ENCODE data around the gene MAP2K5.

The MAP2K5 gene

DNA sequence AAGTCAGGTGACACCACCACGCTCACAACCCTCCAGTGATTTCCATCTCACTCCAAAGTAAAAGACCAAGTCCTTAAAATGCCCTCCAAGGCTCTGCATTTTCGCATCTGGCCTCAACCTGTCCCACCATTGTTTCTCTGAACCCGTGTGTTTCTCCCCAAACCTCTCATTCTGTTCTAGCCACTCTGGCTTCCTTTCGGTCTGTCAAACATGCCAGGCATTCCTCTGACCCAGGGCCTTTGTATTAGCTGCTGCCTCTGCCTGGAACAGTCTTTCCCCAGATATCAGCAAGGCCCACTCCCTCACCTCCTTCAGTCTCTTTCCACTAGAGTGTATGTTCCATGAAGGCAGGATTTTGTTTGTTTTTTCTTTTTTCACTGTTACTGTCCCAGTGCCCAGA, 16.0 kb downstream of the MAP2K5 start:
- H3K4me1 ChIP-seq (ENCODE audit: control insufficient read depth, insufficient read depth, low read length, poor library complexity, severe bottlenecking) = no peaks in the 10 kb centered on the region
- H3K36me3 ChIP-seq (ENCODE audit: control insufficient read depth, insufficient read depth, low read length) = peaks cover 10% of the 10 kb centered on the region
- H3K4me3 ChIP-seq (ENCODE audit: insufficient read depth, low read depth, low read length, poor library complexity, severe bottlenecking) = no peak overlapping the region
- no peaks in the 10 kb centered on the region for H3K27me3 ChIP-seq (replicated peaks; ENCODE audit: control insufficient read depth, insufficient read depth, low read length, poor library complexity, severe bottlenecking)
- DNase-seq = no peak
- H3K27ac ChIP-seq (ENCODE audit: insufficient read depth, low read length, poor library complexity, severe bottlenecking) = no peak overlapping the region
- H3K9me3 ChIP-seq (ENCODE audit: control insufficient read depth, low read length) = no peaks in the 10 kb centered on the region

DNA sequence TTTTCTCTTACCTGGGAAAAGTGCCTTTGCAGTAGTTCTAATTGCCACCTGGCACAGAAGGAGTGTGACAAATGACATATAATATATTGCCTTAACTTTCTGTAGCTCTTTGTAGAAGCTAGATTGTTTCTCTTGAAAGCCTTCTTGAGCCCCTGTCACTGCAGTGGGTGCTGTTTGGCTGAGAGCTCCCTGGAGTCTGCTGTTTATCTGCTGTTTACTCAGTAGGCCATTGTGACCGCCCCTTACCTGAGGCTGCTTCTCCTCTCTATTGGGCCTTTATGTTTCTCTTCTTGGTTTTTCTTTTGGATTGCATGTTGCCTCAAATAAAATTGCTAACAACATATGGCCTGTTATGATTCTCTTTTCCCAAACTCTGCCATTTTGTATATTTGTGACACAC, 16.7 kb downstream of the MAP2K5 start:
- Histone ChIP-seq H3K9me3 (ENCODE audit: control insufficient read depth, low read length) (no peaks in the 10 kb centered on the region), H3K4me3 (ENCODE audit: insufficient read depth, low read depth, low read length, poor library complexity, severe bottlenecking) (no peak overlapping the region), H3K36me3 (ENCODE audit: control insufficient read depth, insufficient read depth, low read length) (peaks cover 10% of the 10 kb centered on the region), H3K4me1 (ENCODE audit: control insufficient read depth, insufficient read depth, low read length, poor library complexity, severe bottlenecking) (no peaks in the 10 kb centered on the region), H3K27me3 (replicated peaks; ENCODE audit: control insufficient read depth, insufficient read depth, low read length, poor library complexity, severe bottlenecking) (no peaks in the 10 kb centered on the region), H3K27ac (ENCODE audit: insufficient read depth, low read length, poor library complexity, severe bottlenecking) (no peak overlapping the region)
- no peak for DNase-seq

DNA sequence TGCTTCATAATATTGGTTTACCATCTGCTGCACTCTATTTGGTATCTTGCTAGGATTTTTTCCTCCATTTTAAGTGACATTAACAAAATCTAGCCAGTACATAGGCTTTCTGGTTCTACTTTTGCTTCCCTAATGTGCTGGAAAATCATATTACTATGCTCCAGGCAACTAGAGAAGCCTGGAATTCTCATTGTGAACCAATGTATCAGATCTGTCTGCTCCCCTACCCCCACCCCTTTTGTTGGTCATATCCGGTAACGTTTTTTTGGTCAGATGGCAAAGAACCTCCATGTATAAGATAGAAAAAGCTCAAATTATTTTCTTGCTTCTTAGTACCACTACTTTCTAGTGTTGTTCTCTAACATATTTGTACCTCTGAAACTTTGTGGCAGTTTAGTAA, 17.1 kb downstream of the MAP2K5 start:
- H3K4me1 ChIP-seq (ENCODE audit: control insufficient read depth, insufficient read depth, low read length, poor library complexity, severe bottlenecking) = no peaks in the 10 kb centered on the region
- H3K9me3 ChIP-seq (ENCODE audit: control insufficient read depth, low read length) = no peaks in the 10 kb centered on the region
- peaks cover 10% of the 10 kb centered on the region for H3K36me3 ChIP-seq (ENCODE audit: control insufficient read depth, insufficient read depth, low read length)
- H3K4me3 ChIP-seq (ENCODE audit: insufficient read depth, low read depth, low read length, poor library complexity, severe bottlenecking) = no peak overlapping the region
- no peak for DNase-seq
- H3K27me3 ChIP-seq (replicated peaks; ENCODE audit: control insufficient read depth, insufficient read depth, low read length, poor library complexity, severe bottlenecking) = no peaks in the 10 kb centered on the region
- no peak overlapping the region for H3K27ac ChIP-seq (ENCODE audit: insufficient read depth, low read length, poor library complexity, severe bottlenecking)

DNA sequence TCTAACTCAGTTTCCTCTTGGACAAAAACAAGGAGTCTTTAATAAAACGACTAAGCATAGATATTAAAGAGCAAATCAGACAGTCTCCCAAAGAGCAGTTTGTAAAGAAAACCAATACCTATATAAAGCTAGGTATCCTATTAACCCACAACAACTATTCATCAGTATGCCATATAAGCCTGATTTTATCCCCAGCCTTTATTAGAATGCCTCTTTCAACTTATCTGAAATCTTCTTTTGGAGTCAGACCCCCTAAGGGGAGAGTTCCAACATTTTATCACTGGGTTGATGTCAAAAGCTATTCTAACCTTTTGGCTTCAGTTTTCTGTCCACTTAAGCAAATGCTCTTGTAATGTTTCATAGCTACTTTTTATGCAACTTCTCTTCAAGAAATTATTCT, 17.8 kb downstream of the MAP2K5 start:
- H3K27ac ChIP-seq (ENCODE audit: insufficient read depth, low read length, poor library complexity, severe bottlenecking) = no peak overlapping the region
- H3K27me3 ChIP-seq (replicated peaks; ENCODE audit: control insufficient read depth, insufficient read depth, low read length, poor library complexity, severe bottlenecking) = no peaks in the 10 kb centered on the region
- no peak for DNase-seq
- no peaks in the 10 kb centered on the region for H3K4me1 ChIP-seq (ENCODE audit: control insufficient read depth, insufficient read depth, low read length, poor library complexity, severe bottlenecking)
- peaks cover 10% of the 10 kb centered on the region for H3K36me3 ChIP-seq (ENCODE audit: control insufficient read depth, insufficient read depth, low read length)
- no peaks in the 10 kb centered on the region for H3K9me3 ChIP-seq (ENCODE audit: control insufficient read depth, low read length)
- H3K4me3 ChIP-seq (ENCODE audit: insufficient read depth, low read depth, low read length, poor library complexity, severe bottlenecking) = no peak overlapping the region

DNA sequence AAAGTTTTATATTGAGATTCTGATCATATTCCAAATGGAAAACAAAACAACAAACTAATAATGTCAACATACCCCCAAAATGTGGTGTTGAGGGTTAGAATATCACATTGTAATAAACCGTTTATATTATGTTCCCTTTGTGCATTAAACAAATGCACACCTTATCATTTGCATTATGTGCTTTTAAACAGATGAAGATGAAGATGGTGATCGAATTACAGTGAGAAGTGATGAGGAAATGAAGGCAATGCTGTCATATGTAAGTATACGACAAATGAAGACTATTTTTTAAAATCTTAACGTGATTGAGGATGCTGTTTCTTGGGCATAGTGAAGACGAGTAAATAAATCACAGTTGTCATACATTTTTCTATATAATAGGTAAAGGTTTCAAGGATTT, 20.6 kb downstream of the MAP2K5 start:
- peaks cover 10% of the 10 kb centered on the region for H3K36me3 ChIP-seq (ENCODE audit: control insufficient read depth, insufficient read depth, low read length)
- no peak overlapping the region for H3K27ac ChIP-seq (ENCODE audit: insufficient read depth, low read length, poor library complexity, severe bottlenecking)
- no peaks in the 10 kb centered on the region for H3K4me1 ChIP-seq (ENCODE audit: control insufficient read depth, insufficient read depth, low read length, poor library complexity, severe bottlenecking)
- no peaks in the 10 kb centered on the region for H3K9me3 ChIP-seq (ENCODE audit: control insufficient read depth, low read length)
- no peak overlapping the region for H3K4me3 ChIP-seq (ENCODE audit: insufficient read depth, low read depth, low read length, poor library complexity, severe bottlenecking)
- DNase-seq = no peak
- no peaks in the 10 kb centered on the region for H3K27me3 ChIP-seq (replicated peaks; ENCODE audit: control insufficient read depth, insufficient read depth, low read length, poor library complexity, severe bottlenecking)

DNA sequence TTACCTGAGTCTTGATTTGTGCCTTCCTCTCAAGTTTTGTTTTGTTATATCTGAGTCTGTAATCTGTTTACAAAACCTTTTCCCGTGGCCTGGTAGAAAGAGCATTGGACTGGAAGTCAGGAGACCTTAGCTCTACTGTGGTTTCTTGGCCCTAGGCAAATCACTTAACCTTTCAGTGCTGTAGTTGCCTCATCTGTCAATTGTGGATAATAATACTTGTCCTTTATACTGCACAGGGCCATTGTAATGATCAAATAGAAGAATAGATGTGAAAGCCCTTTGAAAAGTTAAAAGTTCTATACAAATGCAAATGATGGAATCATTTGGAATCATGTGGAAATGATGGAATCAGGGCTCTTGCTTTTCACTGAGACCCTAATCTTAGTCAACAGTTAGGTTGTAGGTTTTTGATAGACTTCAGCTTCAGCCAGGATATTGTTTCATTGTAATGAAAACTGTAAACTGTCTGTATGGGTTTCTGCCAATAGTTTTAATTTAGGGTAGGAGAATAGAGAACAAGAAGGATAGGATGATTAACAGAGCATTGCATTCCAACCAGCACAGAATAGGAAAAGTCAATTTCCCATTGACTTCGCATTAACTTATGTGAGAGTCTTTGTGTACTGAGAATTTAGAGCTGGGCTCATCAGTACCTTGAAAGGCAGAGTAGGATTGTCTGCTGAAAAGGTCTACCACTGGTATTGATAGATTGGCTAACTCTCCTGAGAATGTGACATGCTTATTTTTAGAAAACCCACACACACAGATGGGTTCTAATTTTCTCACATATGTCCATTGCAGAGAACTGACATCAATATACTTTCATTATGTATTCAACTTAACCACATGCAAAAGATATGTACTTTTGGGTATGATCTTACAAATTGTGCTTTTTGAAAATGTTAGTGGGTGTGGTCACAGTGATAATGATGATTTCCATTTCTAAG, 21.8 kb downstream of the MAP2K5 start:
- Histone ChIP-seq H3K4me3 (ENCODE audit: insufficient read depth, low read depth, low read length, poor library complexity, severe bottlenecking) (no peak overlapping the region), H3K36me3 (ENCODE audit: control insufficient read depth, insufficient read depth, low read length) (peaks cover 3% of the 10 kb centered on the region), H3K9me3 (ENCODE audit: control insufficient read depth, low read length) (no peaks in the 10 kb centered on the region), H3K27ac (ENCODE audit: insufficient read depth, low read length, poor library complexity, severe bottlenecking) (no peak overlapping the region), H3K4me1 (ENCODE audit: control insufficient read depth, insufficient read depth, low read length, poor library complexity, severe bottlenecking) (no peaks in the 10 kb centered on the region), H3K27me3 (replicated peaks; ENCODE audit: control insufficient read depth, insufficient read depth, low read length, poor library complexity, severe bottlenecking) (no peaks in the 10 kb centered on the region)
- DNase-seq = no peak

DNA sequence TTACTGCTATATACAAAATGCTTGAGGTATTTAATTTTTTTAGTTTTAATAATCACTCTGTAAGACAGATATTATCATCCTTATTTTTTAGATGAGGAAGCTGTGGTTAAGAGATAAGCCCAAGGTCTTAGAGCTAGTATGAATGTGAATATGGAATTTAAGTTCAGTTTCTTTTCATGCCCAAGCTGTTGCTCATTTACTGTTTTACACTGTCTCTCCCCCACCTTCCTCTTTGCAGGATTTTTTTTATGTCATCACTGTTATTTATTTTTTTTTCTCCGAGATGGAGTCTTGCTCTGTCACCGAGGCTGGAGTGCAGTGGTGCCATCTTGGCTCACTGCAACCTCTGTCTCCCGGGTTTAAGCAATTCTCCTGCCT, 22.5 kb downstream of the MAP2K5 start:
- H3K9me3 ChIP-seq (ENCODE audit: control insufficient read depth, low read length) = no peaks in the 10 kb centered on the region
- no peaks in the 10 kb centered on the region for H3K36me3 ChIP-seq (ENCODE audit: control insufficient read depth, insufficient read depth, low read length)
- no peak overlapping the region for H3K27ac ChIP-seq (ENCODE audit: insufficient read depth, low read length, poor library complexity, severe bottlenecking)
- no peaks in the 10 kb centered on the region for H3K27me3 ChIP-seq (replicated peaks; ENCODE audit: control insufficient read depth, insufficient read depth, low read length, poor library complexity, severe bottlenecking)
- DNase-seq = no peak
- H3K4me1 ChIP-seq (ENCODE audit: control insufficient read depth, insufficient read depth, low read length, poor library complexity, severe bottlenecking) = no peaks in the 10 kb centered on the region
- H3K4me3 ChIP-seq (ENCODE audit: insufficient read depth, low read depth, low read length, poor library complexity, severe bottlenecking) = no peak overlapping the region

DNA sequence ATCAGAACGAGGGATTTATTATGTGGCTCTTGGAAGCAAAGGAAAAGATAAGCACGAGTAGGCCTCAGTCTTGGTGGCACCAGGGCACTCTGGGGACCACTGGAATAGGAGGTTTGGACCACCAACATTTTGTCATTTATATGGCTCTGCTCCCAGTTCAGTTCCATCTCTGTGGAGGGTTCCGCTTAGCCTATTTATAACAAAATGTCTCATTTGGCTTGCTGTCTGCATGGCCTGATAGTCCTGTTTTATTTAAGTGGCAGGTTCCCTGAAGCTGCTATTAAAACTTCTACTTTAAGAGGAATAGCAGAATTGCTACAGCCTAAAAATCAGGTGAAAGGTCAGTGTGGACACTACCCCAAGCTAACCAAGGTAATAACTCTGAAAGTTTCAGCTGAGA, 27.2 kb downstream of the MAP2K5 start:
- Histone ChIP-seq H3K27ac (ENCODE audit: insufficient read depth, low read length, poor library complexity, severe bottlenecking) (no peak overlapping the region), H3K27me3 (replicated peaks; ENCODE audit: control insufficient read depth, insufficient read depth, low read length, poor library complexity, severe bottlenecking) (no peaks in the 10 kb centered on the region), H3K4me1 (ENCODE audit: control insufficient read depth, insufficient read depth, low read length, poor library complexity, severe bottlenecking) (no peaks in the 10 kb centered on the region), H3K9me3 (ENCODE audit: control insufficient read depth, low read length) (no peaks in the 10 kb centered on the region), H3K4me3 (ENCODE audit: insufficient read depth, low read depth, low read length, poor library complexity, severe bottlenecking) (no peak overlapping the region), H3K36me3 (ENCODE audit: control insufficient read depth, insufficient read depth, low read length) (no peaks in the 10 kb centered on the region)
- DNase-seq = no peak

DNA sequence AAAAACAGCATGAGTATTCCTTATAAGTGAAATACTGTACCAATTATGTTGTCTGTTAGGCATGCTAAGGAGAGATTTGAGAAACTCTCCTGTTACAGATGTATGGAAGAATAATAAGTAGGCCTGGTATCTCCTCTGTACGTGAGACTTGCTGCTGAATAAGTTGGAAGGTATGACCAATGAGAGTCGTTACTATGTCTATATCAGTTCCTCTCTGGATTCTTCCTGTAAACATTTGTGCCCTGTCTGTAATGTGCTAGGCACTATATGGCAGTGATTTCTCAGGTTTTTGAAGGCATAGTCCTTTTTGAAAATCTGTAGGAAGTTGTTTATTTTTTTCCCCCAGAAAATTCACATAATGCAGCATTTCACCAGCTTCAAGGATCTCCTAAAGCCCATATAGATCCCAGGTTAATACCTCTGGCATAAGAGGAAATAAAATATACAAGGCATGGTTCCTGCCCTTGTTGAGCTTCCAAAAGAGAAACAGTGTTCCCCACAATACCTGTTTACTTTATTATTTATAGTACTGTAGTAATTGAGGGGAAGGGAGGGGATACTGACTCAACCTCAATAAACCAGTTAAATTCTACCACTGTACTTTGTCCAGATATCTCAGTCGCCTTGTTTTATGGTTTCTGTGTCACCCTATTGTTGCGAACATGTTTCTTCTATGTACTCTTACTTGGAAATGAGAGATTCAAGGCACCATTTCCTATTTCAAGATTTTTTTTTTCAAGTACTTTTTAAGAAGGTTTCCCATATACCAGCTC, 28.6 kb downstream of the MAP2K5 start:
- H3K4me1 ChIP-seq (ENCODE audit: control insufficient read depth, insufficient read depth, low read length, poor library complexity, severe bottlenecking) = no peaks in the 10 kb centered on the region
- H3K4me3 ChIP-seq (ENCODE audit: insufficient read depth, low read depth, low read length, poor library complexity, severe bottlenecking) = no peak overlapping the region
- no peak for DNase-seq
- no peak overlapping the region for H3K27ac ChIP-seq (ENCODE audit: insufficient read depth, low read length, poor library complexity, severe bottlenecking)
- no peaks in the 10 kb centered on the region for H3K36me3 ChIP-seq (ENCODE audit: control insufficient read depth, insufficient read depth, low read length)
- H3K27me3 ChIP-seq (replicated peaks; ENCODE audit: control insufficient read depth, insufficient read depth, low read length, poor library complexity, severe bottlenecking) = no peaks in the 10 kb centered on the region
- no peaks in the 10 kb centered on the region for H3K9me3 ChIP-seq (ENCODE audit: control insufficient read depth, low read length)
